Smooth muscle cell (in vitro differentiated cells): ENCODE results near the gene KLHDC4. TPM values are rescaled to one million over a fixed set of nuclear protein-coding genes. Genes with fewer than 3 reads are reported as not detected.

Source experiments
- DNase-seq: peaks from one replicate; lab custom pipeline; 2025; ENCODE audit not compliant: unreplicated experiment; lab: John Stamatoyannopoulos, UW
- H2AFZ ChIP-seq: fragments of 200-600 bp; sonication (generic); 2 replicates; pipeline ENCODE4 v1.6.0; 2016; ENCODE audit warnings: antibody characterized with exemption, low read depth, mild to moderate bottlenecking
- H3F3A ChIP-seq: fragments of 200-600 bp; sonication (generic); 2 replicates; pipeline ENCODE4 v1.6.0; 2017; ENCODE audit warnings: antibody characterized with exemption, low read depth
- H3K27ac ChIP-seq: fragments of 200-600 bp; sonication (generic); 2 replicates; pipeline ENCODE4 v1.5.1; 2016; ENCODE audit warnings: low read depth, mild to moderate bottlenecking
- H3K27me3 ChIP-seq: fragments of 200-600 bp; sonication (generic); 2 replicates; pipeline ENCODE4 v1.6.1; 2016; ENCODE audit warnings: low read depth, mild to moderate bottlenecking
- H3K36me3 ChIP-seq: fragments of 200-600 bp; sonication (generic); 2 replicates; pipeline ENCODE4 v1.5.1; 2016; ENCODE audit warnings: low read depth
- H3K4me1 ChIP-seq: fragments of 200-600 bp; sonication (generic); 2 replicates; pipeline ENCODE4 v1.5.1; 2016; ENCODE audit warnings: low read depth
- H3K4me2 ChIP-seq: fragments of 200-600 bp; sonication (generic); 2 replicates; pipeline ENCODE4 v1.6.0; 2016; ENCODE audit warnings: mild to moderate bottlenecking
- H3K4me3 ChIP-seq: fragments of 200-600 bp; sonication (generic); 2 replicates; pipeline ENCODE4 v1.5.1; 2016; ENCODE audit warnings: mild to moderate bottlenecking
- H3K79me2 ChIP-seq: fragments of 200-600 bp; sonication (generic); 2 replicates; pipeline ENCODE4 v1.6.0; 2016; ENCODE audit warnings: low read depth, mild to moderate bottlenecking
- H3K9ac ChIP-seq: fragments of 200-600 bp; sonication (generic); 2 replicates; pipeline ENCODE4 v1.6.0; 2016; ENCODE audit warnings: low read depth
- H3K9me3 ChIP-seq: fragments of 200-600 bp; sonication (generic); replicated peaks from 2 replicates; pipeline ENCODE4 v1.5.1; 2016; ENCODE audit warnings: low read depth
- H4K20me1 ChIP-seq: fragments of 200-600 bp; sonication (generic); 2 replicates; pipeline ENCODE4 v1.6.0; 2016; ENCODE audit warnings: low read depth
- CTCF ChIP-seq: fragments of 200-600 bp; sonication (generic); IDR thresholded peaks from 2 replicates; pipeline ENCODE4 v1.5.1; 2017; ENCODE audit warnings: borderline replicate concordance, mild to moderate bottlenecking, antibody characterized with exemption; ENCODE audit not compliant: insufficient read depth, poor library complexity, severe bottlenecking
- WGBS: methylation state at CpG from one replicate; pipeline ENCODE4 v1.1.7; 2016; ENCODE audit warnings: low lambda C conversion rate; 5-methylcytosine and 5-hydroxymethylcytosine counted together
- polyA plus RNA-seq: library from polyadenylated mRNA; unstranded; fragments of >200 nt; fragmentation: Nextera tagmentation; extraction: Ambion mirVana; gene quantifications from 2 replicates; pipeline ENCODE4 v1.2.1, GENCODE V29; 2016
- total RNA-seq: library from RNA; depleted of rRNA; stranded (reverse); fragments of >200 nt; gene quantifications from 2 replicates; pipeline ENCODE4 v1.2.3, GENCODE V29; 2014

The KLHDC4 gene
- total and polyA plus RNA-seq, 2 experiments from 2014 or later: 6.0 to 6.7 TPM

- no peaks in the 10 kb centered on the region for H4K20me1 ChIP-seq
- H3K36me3 ChIP-seq: no peaks in the 10 kb centered on the region
- H3K27me3 ChIP-seq: no peaks in the 10 kb centered on the region
- H3K4me2 ChIP-seq: no peak overlapping the region
- H3F3A ChIP-seq: no peaks in the 10 kb centered on the region
- no peak overlapping the region for H3K4me3 ChIP-seq
- no peak overlapping the region for H3K27ac ChIP-seq
- no peak overlapping the region for H3K9ac ChIP-seq
- no peak overlapping the region for H2AFZ ChIP-seq
- WGBS: 85% methylated on average over 17 of the region's 17 CpGs
- DNase-seq: no peak
- TF ChIP-seq CTCF: no peak
- no peaks in the 10 kb centered on the region for H3K79me2 ChIP-seq
- no peaks in the 10 kb centered on the region for H3K9me3 ChIP-seq
- H3K4me1 ChIP-seq: no peaks in the 10 kb centered on the region
These were observed 85.5 kb downstream of the KLHDC4 start for GRCh38 chr16:87680272-87680644.

GRCh38 chr16:87679593-87680271 lies 86.1 kb downstream of the KLHDC4 start:
- WGBS: 94% methylated on average over 18 of the region's 18 CpGs
- Histone ChIP-seq H4K20me1 (no peaks in the 10 kb centered on the region), H3K9ac (no peak overlapping the region), H3K27ac (no peak overlapping the region), H2AFZ (no peak overlapping the region), H3K4me3 (no peak overlapping the region), H3K79me2 (no peaks in the 10 kb centered on the region), H3F3A (no peaks in the 10 kb centered on the region), H3K4me1 (no peaks in the 10 kb centered on the region), H3K4me2 (no peak overlapping the region), H3K9me3 (no peaks in the 10 kb centered on the region), H3K36me3 (no peaks in the 10 kb centered on the region), H3K27me3 (no peaks in the 10 kb centered on the region)
- DNase-seq: no peak
- TF ChIP-seq CTCF: no peak

- no peak overlapping the region for H3K4me2 ChIP-seq
- H3K9me3 ChIP-seq: no peaks in the 10 kb centered on the region
- no peak for TF ChIP-seq CTCF
- no peaks in the 10 kb centered on the region for H3K4me1 ChIP-seq
- no peak for DNase-seq
- no peak overlapping the region for H2AFZ ChIP-seq
- H4K20me1 ChIP-seq: no peaks in the 10 kb centered on the region
- H3K36me3 ChIP-seq: no peaks in the 10 kb centered on the region
- H3K27ac ChIP-seq: no peak overlapping the region
- H3F3A ChIP-seq: no peaks in the 10 kb centered on the region
- no peak overlapping the region for H3K9ac ChIP-seq
- no peaks in the 10 kb centered on the region for H3K79me2 ChIP-seq
- no peaks in the 10 kb centered on the region for H3K27me3 ChIP-seq
- no peak overlapping the region for H3K4me3 ChIP-seq
- WGBS: 73% methylated on average over 14 of the region's 14 CpGs
These were observed 87.2 kb downstream of the KLHDC4 start for GRCh38 chr16:87678618-87679017.

- H3K27ac ChIP-seq: no peak overlapping the region
- no peak overlapping the region for H2AFZ ChIP-seq
- no peaks in the 10 kb centered on the region for H4K20me1 ChIP-seq
- H3K36me3 ChIP-seq: no peaks in the 10 kb centered on the region
- no peak for TF ChIP-seq CTCF
- no peaks in the 10 kb centered on the region for H3K9me3 ChIP-seq
- no peak for DNase-seq
- no peak overlapping the region for H3K9ac ChIP-seq
- 90% methylated on average over 5 of the region's 5 CpGs for WGBS
- no peak overlapping the region for H3K4me3 ChIP-seq
- H3F3A ChIP-seq: no peaks in the 10 kb centered on the region
- H3K79me2 ChIP-seq: no peaks in the 10 kb centered on the region
- H3K4me2 ChIP-seq: no peak overlapping the region
- no peaks in the 10 kb centered on the region for H3K4me1 ChIP-seq
- H3K27me3 ChIP-seq: no peaks in the 10 kb centered on the region
These were observed 88.0 kb downstream of the KLHDC4 start for GRCh38 chr16:87677830-87678229.
